ENCODE data around the gene HS3ST4. TPM values are rescaled to one million over a fixed set of nuclear protein-coding genes. Genes with fewer than 3 reads are reported as not detected.
"Not testable (repeated sequence)": the region's sequence is repeated elsewhere in the genome, so short reads cannot be mapped to it uniquely, and the experiment has no call there.

HS3ST4 gene
- polyA plus RNA-seq, 1 experiment, result not detected

DNA sequence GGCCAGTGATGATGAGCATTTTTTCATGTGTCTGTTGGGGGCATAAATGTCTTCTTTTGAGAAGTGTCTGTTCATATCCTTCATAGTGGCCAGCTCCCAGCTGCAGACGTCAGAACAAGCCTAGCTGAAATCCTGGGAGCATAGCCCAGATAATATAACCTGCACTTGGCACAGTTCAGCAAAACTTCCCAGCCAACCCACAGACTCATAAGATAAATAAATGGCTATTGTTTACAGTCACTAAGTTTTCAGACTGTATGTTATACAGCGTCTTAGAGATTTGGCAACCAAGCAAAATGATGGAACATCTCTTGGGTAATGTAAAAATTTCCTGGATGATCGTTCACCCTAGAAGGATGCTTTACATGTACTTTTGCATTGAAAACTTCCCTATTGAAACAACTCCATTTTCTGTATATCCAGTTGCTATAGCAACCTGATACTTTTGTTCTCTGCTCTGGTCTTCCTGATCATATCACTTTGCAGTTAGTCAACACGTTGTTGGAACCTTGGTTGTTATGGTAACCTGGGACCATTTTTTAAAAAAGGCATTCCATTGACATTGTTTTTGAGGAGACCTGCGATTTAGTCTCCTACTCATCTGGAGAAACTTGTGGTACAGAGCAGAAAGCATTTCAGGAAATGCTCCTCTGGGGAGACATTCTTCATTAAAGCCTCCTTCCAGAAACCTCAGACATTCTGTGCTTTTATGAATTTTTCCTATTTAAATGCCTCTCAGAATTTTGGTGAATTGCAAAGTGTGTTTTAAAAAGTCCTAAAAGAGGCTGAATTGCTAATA is 378.7 kb downstream of the HS3ST4 start:
- H3K4me3 ChIP-seq (ENCODE audit: low read depth, low read length), result no peak overlapping the region
- no peaks in the 10 kb centered on the region for H3K36me3 ChIP-seq (ENCODE audit: control insufficient read depth, insufficient read depth, low read length)
- TF ChIP-seq, protein P1, sequence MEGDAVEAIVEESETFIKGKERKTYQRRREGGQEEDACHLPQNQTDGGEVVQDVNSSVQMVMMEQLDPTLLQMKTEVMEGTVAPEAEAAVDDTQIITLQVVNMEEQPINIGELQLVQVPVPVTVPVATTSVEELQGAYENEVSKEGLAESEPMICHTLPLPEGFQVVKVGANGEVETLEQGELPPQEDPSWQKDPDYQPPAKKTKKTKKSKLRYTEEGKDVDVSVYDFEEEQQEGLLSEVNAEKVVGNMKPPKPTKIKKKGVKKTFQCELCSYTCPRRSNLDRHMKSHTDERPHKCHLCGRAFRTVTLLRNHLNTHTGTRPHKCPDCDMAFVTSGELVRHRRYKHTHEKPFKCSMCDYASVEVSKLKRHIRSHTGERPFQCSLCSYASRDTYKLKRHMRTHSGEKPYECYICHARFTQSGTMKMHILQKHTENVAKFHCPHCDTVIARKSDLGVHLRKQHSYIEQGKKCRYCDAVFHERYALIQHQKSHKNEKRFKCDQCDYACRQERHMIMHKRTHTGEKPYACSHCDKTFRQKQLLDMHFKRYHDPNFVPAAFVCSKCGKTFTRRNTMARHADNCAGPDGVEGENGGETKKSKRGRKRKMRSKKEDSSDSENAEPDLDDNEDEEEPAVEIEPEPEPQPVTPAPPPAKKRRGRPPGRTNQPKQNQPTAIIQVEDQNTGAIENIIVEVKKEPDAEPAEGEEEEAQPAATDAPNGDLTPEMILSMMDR (IDR thresholded peaks at IDR 0.05; ENCODE audit: insufficient read depth, low read depth, low read length), result no peak
- ChIA-PET CTCF (no interaction called here), POLR2A (no interaction called here)
- H3K27me3 ChIP-seq (ENCODE audit: control insufficient read depth, insufficient read depth, low read length), result no peaks in the 10 kb centered on the region
- DNase-seq (ENCODE audit: low read depth), result no peak

DNA sequence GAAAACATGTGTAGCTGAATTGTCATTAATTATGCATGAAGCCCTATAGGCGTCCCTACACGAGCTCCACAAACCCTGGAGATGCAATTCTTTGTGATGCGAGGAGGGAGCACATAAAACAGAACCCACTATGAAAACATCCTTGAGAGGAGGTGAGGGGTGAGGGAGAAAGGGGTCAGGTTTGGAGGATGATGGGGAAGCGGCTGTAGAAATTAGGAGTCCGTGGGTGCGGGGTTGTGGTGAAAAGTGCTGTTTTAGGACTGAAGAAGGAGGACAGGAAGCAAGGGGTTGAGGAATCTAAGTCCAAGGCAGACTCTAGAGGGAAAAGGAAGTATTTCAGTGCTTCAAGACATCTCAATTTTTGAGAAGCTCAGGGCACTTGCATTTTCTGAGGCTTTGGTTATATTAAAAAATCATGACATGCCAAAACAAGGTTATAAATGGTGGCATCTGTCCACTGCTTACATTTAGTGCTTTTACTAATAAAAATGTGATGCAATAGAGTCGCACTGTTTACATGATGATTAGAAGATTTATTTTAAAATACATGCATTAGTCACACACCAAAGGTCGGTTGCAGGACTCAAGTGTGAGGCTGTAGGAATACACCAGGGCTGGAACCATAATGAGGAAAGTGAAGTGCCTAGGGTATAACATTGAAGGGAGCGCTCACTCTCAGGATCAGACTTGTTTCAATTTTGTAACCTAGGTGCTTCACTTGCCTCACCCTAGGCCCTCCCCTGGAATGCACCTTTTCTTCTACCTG is 379.5 kb downstream of the HS3ST4 start:
- H3K4me3 ChIP-seq (ENCODE audit: low read depth, low read length), result no peak overlapping the region
- H3K27me3 ChIP-seq (ENCODE audit: control insufficient read depth, insufficient read depth, low read length), result no peaks in the 10 kb centered on the region
- H3K36me3 ChIP-seq (ENCODE audit: control insufficient read depth, insufficient read depth, low read length), result no peaks in the 10 kb centered on the region
- TF ChIP-seq, protein P1 (IDR thresholded peaks at IDR 0.05; ENCODE audit: insufficient read depth, low read depth, low read length), result no peak
- DNase-seq (ENCODE audit: low read depth), result no peak
- ChIA-PET CTCF (no interaction called here), POLR2A (no interaction called here)

DNA sequence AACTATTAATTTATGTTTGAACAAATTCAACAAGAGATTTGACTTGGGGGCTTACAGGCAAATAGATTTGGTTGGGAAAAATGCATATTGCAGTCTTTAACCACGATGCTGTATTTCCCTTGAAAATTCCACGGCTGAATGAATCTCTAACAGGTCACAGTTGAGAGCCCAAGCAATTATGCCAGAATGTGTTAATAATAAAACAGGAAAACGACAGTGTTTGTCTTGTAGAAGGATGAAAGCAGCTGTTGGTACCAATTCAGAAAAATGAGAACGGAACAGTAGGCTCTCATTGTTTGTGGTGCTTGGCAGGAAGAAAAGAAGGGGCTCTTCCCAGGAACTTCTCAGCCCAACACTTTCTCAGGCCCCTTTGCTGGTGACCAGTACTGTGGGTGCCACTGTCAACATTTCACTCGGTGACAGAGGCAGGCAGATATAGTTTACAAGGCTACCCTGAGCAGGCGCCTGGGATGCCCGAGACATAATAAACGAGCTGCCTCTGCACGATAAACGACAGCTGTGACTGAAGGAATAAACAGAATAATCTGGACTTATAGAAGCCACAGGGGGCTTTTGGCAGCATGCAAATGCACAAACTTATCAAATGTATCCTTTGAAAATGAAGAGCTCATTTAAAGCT is 387.1 kb downstream of the HS3ST4 start:
- H3K27me3 ChIP-seq (ENCODE audit: control insufficient read depth, insufficient read depth, low read length), result no peaks in the 10 kb centered on the region
- H3K4me3 ChIP-seq (ENCODE audit: low read depth, low read length), result no peak overlapping the region
- TF ChIP-seq, protein P1 (IDR thresholded peaks at IDR 0.05; ENCODE audit: insufficient read depth, low read depth, low read length), result no peak
- no peaks in the 10 kb centered on the region for H3K36me3 ChIP-seq (ENCODE audit: control insufficient read depth, insufficient read depth, low read length)
- POLR2A ChIA-PET, result no interaction called here
- DNase-seq (ENCODE audit: low read depth), result no peak
- CTCF ChIA-PET, result no interaction called here

DNA sequence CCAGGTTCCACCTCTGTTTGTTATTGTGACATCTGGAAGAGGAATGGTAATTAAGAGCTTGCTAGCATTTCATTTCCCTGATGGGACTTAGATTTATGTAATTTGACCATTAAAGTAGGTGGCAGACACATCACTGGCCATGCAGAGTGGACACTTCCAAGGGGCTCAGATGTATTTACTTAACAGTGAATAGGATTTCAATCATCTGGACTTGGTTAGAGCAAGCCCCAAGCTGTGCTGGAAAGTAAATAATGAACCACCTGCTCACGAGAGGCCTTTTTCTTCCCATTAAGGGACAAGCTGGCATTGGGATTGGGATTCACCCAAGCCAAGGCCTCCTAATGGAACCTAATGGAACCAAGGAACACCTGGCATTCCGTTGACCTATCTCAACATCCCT is 395.3 kb downstream of the HS3ST4 start:
- POLR2A ChIA-PET, result no interaction called here
- CTCF ChIA-PET, result no interaction called here
- no peak for DNase-seq (ENCODE audit: low read depth)
- H3K4me3 ChIP-seq (ENCODE audit: low read depth, low read length), result no peak overlapping the region
- no peaks in the 10 kb centered on the region for H3K27me3 ChIP-seq (ENCODE audit: control insufficient read depth, insufficient read depth, low read length)
- TF ChIP-seq, protein P1 (IDR thresholded peaks at IDR 0.05; ENCODE audit: insufficient read depth, low read depth, low read length), result no peak
- H3K36me3 ChIP-seq (ENCODE audit: control insufficient read depth, insufficient read depth, low read length), result no peaks in the 10 kb centered on the region

DNA sequence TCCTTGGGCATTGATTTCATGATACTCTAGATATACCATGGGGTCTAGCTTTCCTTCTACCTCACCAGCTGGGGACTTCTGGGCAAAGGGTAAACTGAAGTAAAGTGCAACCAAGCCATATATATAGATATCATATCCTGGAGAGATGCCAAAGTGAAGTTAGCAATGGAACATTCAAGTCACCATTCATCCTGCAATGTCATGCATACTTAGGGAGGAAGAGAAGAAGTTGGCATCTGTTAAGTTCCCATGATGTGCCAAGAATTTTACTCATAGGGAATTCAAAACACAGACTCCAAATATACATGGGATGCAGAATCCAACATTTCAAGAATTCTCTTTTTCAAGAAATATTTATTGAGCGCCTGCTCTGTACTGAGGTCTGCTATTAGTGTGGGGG is 399.8 kb downstream of the HS3ST4 start:
- Histone ChIP-seq H3K27me3 (ENCODE audit: control insufficient read depth, insufficient read depth, low read length) (no peaks in the 10 kb centered on the region), H3K36me3 (ENCODE audit: control insufficient read depth, insufficient read depth, low read length) (no peaks in the 10 kb centered on the region), H3K4me3 (ENCODE audit: low read depth, low read length) (no peak overlapping the region)
- no peak for DNase-seq (ENCODE audit: low read depth)
- ChIA-PET CTCF (no interaction called here), POLR2A (no interaction called here)
- TF ChIP-seq, protein P1 (IDR thresholded peaks at IDR 0.05; ENCODE audit: insufficient read depth, low read depth, low read length), result no peak

DNA sequence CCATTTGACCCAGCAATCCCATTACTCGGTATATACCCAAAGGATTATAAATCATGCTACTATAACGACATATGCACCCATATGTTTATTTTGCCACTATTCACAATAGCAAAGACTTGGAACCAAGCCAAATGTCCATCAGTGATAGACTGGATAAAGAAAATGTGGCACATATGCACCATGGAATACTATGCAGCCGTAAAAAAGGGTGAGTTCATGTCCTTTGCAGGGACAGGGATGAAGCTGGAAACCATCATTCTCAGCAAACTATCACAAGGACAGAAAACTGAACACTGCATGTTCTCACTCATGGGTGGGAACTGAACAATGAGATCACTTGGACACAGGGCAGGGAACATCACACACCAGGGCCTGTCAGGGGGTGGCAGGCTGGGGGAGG is 406.4 kb downstream of the HS3ST4 start:
- POLR2A ChIA-PET; H3K36me3 ChIP-seq (ENCODE audit: control insufficient read depth, insufficient read depth, low read length); CTCF ChIA-PET; H3K27me3 ChIP-seq (ENCODE audit: control insufficient read depth, insufficient read depth, low read length); H3K4me3 ChIP-seq (ENCODE audit: low read depth, low read length); DNase-seq (ENCODE audit: low read depth): not testable (repeated sequence)

All from BJ (cell line).